NB4 (cell line): ENCODE measurements around the gene DPEP3.

Experiments used
- POLR2A ChIP-seq: IDR thresholded peaks from 2 replicates; pipeline ENCODE4 v1.6.1; 2011; ENCODE audit warnings: mild to moderate bottlenecking; ENCODE audit not compliant: insufficient read length; ENCODE audit errors: extremely low read depth
- TF ChIP-seq, protein P1 (sequence below): IDR thresholded peaks from one replicate; pipeline ENCODE4 v1.5.1; 2012; ENCODE audit warnings: low read depth, low read length

- TF ChIP-seq, protein P1, sequence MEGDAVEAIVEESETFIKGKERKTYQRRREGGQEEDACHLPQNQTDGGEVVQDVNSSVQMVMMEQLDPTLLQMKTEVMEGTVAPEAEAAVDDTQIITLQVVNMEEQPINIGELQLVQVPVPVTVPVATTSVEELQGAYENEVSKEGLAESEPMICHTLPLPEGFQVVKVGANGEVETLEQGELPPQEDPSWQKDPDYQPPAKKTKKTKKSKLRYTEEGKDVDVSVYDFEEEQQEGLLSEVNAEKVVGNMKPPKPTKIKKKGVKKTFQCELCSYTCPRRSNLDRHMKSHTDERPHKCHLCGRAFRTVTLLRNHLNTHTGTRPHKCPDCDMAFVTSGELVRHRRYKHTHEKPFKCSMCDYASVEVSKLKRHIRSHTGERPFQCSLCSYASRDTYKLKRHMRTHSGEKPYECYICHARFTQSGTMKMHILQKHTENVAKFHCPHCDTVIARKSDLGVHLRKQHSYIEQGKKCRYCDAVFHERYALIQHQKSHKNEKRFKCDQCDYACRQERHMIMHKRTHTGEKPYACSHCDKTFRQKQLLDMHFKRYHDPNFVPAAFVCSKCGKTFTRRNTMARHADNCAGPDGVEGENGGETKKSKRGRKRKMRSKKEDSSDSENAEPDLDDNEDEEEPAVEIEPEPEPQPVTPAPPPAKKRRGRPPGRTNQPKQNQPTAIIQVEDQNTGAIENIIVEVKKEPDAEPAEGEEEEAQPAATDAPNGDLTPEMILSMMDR: no peak
- no peak for TF ChIP-seq POLR2A
These were observed 35.5 kb downstream of the DPEP3 start for GRCh38 chr16:67944690-67945391.
